Stimulated activated CD8-positive, alpha-beta memory T cell treated with anti-CD3 and anti-CD28 coated beads, Interleukin-12 subunit alpha, Interleukin-12 subunit beta, amount 100 ng/mL, for 24 hours (primary cell): ENCODE measurements around the gene RFK.
"Not testable (repeated sequence)": the region's sequence is repeated elsewhere in the genome, so short reads cannot be mapped to it uniquely, and the experiment has no call there.

Experiments used
- DNase-seq: peaks from one replicate; pipeline ENCODE4 v3.0.0-alpha.2; 2020; ENCODE audit errors: extremely low read depth

The RFK gene

GRCh38 chr9:76370396-76371023 lies 23.7 kb downstream of the RFK start:
- DNase-seq, result no peak

GRCh38 chr9:76369583-76369982 lies 24.6 kb downstream of the RFK start:
- DNase-seq, result no peak

GRCh38 chr9:76366275-76366674 lies 28.0 kb downstream of the RFK start:
- DNase-seq, result no peak

- no peak for DNase-seq
Observed at GRCh38 chr9:76365028-76365427, 29.2 kb downstream of the RFK start.

GRCh38 chr9:76363032-76363395 lies 31.2 kb downstream of the RFK start:
- DNase-seq, result no peak

- not testable (repeated sequence) for DNase-seq
Observed at GRCh38 chr9:76362332-76363031, 31.7 kb downstream of the RFK start.

- DNase-seq, result no peak
Observed at GRCh38 chr9:76359766-76360165, 34.5 kb downstream of the RFK start.

GRCh38 chr9:76359365-76359764 lies 34.9 kb downstream of the RFK start:
- DNase-seq, result no peak

- DNase-seq, result no peak
Observed at GRCh38 chr9:76358628-76359280, 35.5 kb downstream of the RFK start.

- DNase-seq, result no peak
Observed at GRCh38 chr9:76357555-76357954, 36.7 kb downstream of the RFK start.

- DNase-seq, result no peak
Observed at GRCh38 chr9:76355886-76356285, 38.3 kb downstream of the RFK start.

GRCh38 chr9:76354221-76354620 lies 40.0 kb downstream of the RFK start:
- no peak for DNase-seq

GRCh38 chr9:76353280-76353679 lies 40.9 kb downstream of the RFK start:
- no peak for DNase-seq

GRCh38 chr9:76352026-76352620 lies 42.1 kb downstream of the RFK start:
- no peak for DNase-seq

GRCh38 chr9:76351006-76351405 lies 43.2 kb downstream of the RFK start:
- DNase-seq, result no peak

GRCh38 chr9:76349865-76350264 lies 44.4 kb downstream of the RFK start:
- no peak for DNase-seq

GRCh38 chr9:76342858-76343257 lies 51.4 kb downstream of the RFK start:
- DNase-seq, result no peak

GRCh38 chr9:76342201-76342600 lies 52.0 kb downstream of the RFK start:
- no peak for DNase-seq

GRCh38 chr9:76341616-76342015 lies 52.6 kb downstream of the RFK start:
- DNase-seq, result no peak

- DNase-seq, result no peak
Observed at GRCh38 chr9:76338418-76338817, 55.8 kb downstream of the RFK start.

- DNase-seq, result no peak
Observed at GRCh38 chr9:76336027-76336426, 58.2 kb downstream of the RFK start.
